Sigmoid colon (tissue), 4 donors: ENCODE data around the gene BCL2L13.

Experiments
- CTCF ChIP-seq, 4 experiments: fragments of 450-650 bp in 3 of 4; fragments of 200-600 bp in 1 of 4; IDR thresholded peaks; one replicate each; pipeline ENCODE4 v1.5.1; 2016 to 2019; ENCODE audit warnings: antibody characterized with exemption in 4 of 4, mild to moderate bottlenecking in 3 of 4, moderate library complexity in 2 of 4
- EP300 ChIP-seq, 4 donors: sonication (generic); formaldehyde crosslinking; IDR thresholded peaks; one replicate each; pipeline ENCODE4 v1.6.1; 2017; ENCODE audit warnings: antibody characterized with exemption in 4 of 4
- POLR2A ChIP-seq, 2 donors: fragments of 450-650 bp; IDR thresholded peaks; one replicate each; pipeline ENCODE4 v1.6.1; 2016; ENCODE audit warnings: antibody characterized with exemption in 2 of 2, mild to moderate bottlenecking in 2 of 2, moderate library complexity in 2 of 2
- POLR2AphosphoS5 ChIP-seq, 4 donors: sonication (generic); formaldehyde crosslinking; IDR thresholded peaks; one replicate each; pipeline ENCODE4 v1.6.1; 2017; ENCODE audit warnings: antibody characterized with exemption in 4 of 4

GRCh38 chr22:17705546-17705945 lies 67.0 kb downstream of the BCL2L13 start:
- TF ChIP-seq POLR2AphosphoS5 (IDR thresholded peaks at IDR 0.05) (no peak), EP300 (IDR thresholded peaks at IDR 0.05) (no peak), CTCF (IDR thresholded peaks at IDR 0.05) (no peak), POLR2A (IDR thresholded peaks at IDR 0.05) (no peak)
